ENCODE measurements around the gene NTM. TPM values are rescaled to one million over a fixed set of nuclear protein-coding genes. Genes with fewer than 3 reads are reported as not detected.

Gene NTM
- total RNA-seq, 2 experiments from 2014 or later: not detected

DNA sequence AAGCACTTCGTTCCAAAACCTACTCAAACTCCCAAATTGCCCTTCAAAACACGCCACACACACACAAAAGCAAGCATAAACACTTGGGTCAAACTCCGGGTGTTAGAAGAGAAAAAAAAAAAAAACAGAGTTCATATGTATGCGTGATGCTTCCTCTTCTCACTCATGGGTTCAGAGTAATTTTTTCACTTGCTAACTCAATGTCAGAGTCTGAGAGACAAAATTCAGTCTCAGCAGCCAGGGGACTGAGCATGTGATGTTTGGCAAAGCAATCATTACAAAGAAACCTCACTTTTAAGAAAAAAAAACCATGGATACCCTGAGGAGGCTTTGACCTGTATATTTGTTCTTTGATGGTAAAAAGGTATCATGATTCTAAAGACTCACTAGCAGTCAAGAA, 461.7 kb downstream of the NTM start:
- DNase-seq (no peak), ATAC-seq (no peak)
- intact Hi-C loops (cut with micrococcal nuclease): no loop called here
- TF ChIP-seq CTCF (IDR thresholded peaks at IDR 0.05): no peak
- Mint-ChIP-seq H3K36me3 (ENCODE audit: low read depth) (no peaks in the 10 kb centered on the region), H3K9me3 (no peaks in the 10 kb centered on the region), H3K4me3 (no peak overlapping the region), H3K27ac (no peak overlapping the region), H3K4me1 (ENCODE audit: low read depth) (no peaks in the 10 kb centered on the region), H3K27me3 (peaks cover 2% of the 10 kb centered on the region)
- CTCF ChIA-PET: no interaction called here
- POLR2A ChIA-PET: no interaction called here

DNA sequence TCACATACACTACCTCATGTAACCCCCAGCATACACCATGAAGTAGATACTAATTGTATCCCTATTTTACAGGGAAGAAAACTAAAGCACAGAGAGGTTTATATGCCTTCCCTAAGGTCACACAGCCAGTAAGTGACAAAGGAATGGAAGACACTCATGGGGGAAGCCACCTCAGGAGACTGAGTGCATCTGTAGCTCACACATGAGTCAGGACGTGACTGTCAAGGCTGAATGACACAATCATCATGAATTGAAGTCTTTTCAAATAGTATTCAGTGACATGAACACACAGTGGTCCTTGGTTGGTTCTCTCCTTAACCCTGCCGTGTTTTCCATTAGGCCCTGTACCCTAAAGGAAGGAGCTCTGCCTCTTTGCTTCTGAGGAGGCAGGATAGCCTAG, 463.0 kb downstream of the NTM start:
- DNase-seq (no peak), ATAC-seq (no peak)
- Mint-ChIP-seq H3K27ac (no peak overlapping the region), H3K4me3 (no peak overlapping the region), H3K4me1 (ENCODE audit: low read depth) (no peaks in the 10 kb centered on the region), H3K27me3 (peaks cover 3% of the 10 kb centered on the region), H3K9me3 (no peaks in the 10 kb centered on the region), H3K36me3 (ENCODE audit: low read depth) (no peaks in the 10 kb centered on the region)
- CTCF ChIA-PET: no interaction called here
- TF ChIP-seq CTCF (IDR thresholded peaks at IDR 0.05): no peak
- POLR2A ChIA-PET: no interaction called here
- intact Hi-C loops (cut with micrococcal nuclease): no loop called here

DNA sequence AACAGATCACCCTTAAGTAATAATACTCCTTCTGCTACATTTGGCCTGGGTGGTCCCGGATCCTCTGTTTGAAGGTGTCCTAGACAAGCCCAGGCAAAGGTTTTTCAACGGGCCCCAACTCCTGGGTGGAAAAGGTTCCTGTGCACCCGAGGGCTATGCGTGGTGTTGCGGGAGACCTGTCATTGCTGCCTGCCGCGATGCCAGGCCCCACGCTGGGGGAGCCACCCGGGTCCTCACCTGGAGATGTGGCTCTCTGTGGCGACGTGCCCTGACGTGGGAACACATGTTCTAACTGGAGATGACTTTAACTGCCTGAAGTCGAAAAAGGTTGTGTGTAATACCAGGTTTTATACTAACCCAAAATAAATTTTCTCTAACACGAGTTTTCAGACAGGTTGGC, 467.1 kb downstream of the NTM start:
- ChIA-PET CTCF (no interaction called here), POLR2A (no interaction called here)
- Mint-ChIP-seq H3K36me3 (ENCODE audit: low read depth) (no peaks in the 10 kb centered on the region), H3K27ac (no peak overlapping the region), H3K27me3 (peaks cover 4% of the 10 kb centered on the region), H3K4me3 (no peak overlapping the region), H3K9me3 (no peaks in the 10 kb centered on the region), H3K4me1 (ENCODE audit: low read depth) (no peaks in the 10 kb centered on the region)
- DNase-seq: no peak
- intact Hi-C loops (cut with micrococcal nuclease): no loop called here
- no peak for ATAC-seq
- no peak for TF ChIP-seq CTCF (IDR thresholded peaks at IDR 0.05)

- Mint-ChIP-seq H3K27ac (no peak overlapping the region), H3K4me1 (ENCODE audit: low read depth) (no peaks in the 10 kb centered on the region), H3K27me3 (peaks cover 4% of the 10 kb centered on the region), H3K4me3 (no peak overlapping the region), H3K9me3 (no peaks in the 10 kb centered on the region), H3K36me3 (ENCODE audit: low read depth) (no peaks in the 10 kb centered on the region)
- TF ChIP-seq CTCF (IDR thresholded peaks at IDR 0.05): no peak
- no peak for ATAC-seq
- DNase-seq: no peak
- intact Hi-C loops (cut with micrococcal nuclease): no loop called here
- ChIA-PET POLR2A (no interaction called here), CTCF (no interaction called here)
These were observed 467.6 kb downstream of the NTM start for GRCh38 chr11:131838016-131838415.

GRCh38 chr11:131839326-131839725, 468.9 kb downstream of the NTM start:
- ATAC-seq (no peak), DNase-seq (no peak)
- intact Hi-C loops (cut with micrococcal nuclease): no loop called here
- POLR2A ChIA-PET: no interaction called here
- Mint-ChIP-seq H3K36me3 (ENCODE audit: low read depth) (no peaks in the 10 kb centered on the region), H3K27me3 (peaks cover 4% of the 10 kb centered on the region), H3K4me3 (no peak overlapping the region), H3K27ac (no peak overlapping the region), H3K4me1 (ENCODE audit: low read depth) (no peaks in the 10 kb centered on the region), H3K9me3 (no peaks in the 10 kb centered on the region)
- no peak for TF ChIP-seq CTCF (IDR thresholded peaks at IDR 0.05)
- CTCF ChIA-PET: no interaction called here
